Endothelial cell of umbilical vein (primary cell): ENCODE data around the gene SGK1. TPM values are rescaled to one million over a fixed set of nuclear protein-coding genes. Genes with fewer than 3 reads are reported as not detected.
A peak's percentile ranks its signal among the peaks of the same experiment; 100 is the strongest.

Experiments
- BruUV-seq: library from RNA; stranded (reverse); fragments of 400-500 nt; replicated peaks from 2 replicates; lab custom pipeline; 2021; lab: Mats Ljungman, UMichigan
- CTCF ChIA-PET: fragments of 300-600, 350-600 bp; sonication (Branson Sonifier 250); formaldehyde crosslinking; loops from one replicate; lab custom pipeline; 2021; ENCODE audit warnings: antibody characterized with exemption, inconsistent platforms; lab: Charles Lee
- POLR2A ChIA-PET: fragments of 300-600, 350-600 bp; sonication (Branson Sonifier 250); formaldehyde crosslinking; loops from one replicate; lab custom pipeline; 2021; ENCODE audit warnings: antibody characterized with exemption, inconsistent platforms; lab: Charles Lee
- DNase-seq: peaks from one replicate; pipeline ENCODE4 v3.0.0-alpha.2; 2011; ENCODE audit warnings: low read depth, low spot score
- FAIRE-seq: peaks from 2 replicates; lab custom pipeline; 2011; peaks lifted over from hg19 to GRCh38; lab: Jason Lieb, UNC
- H2AFZ ChIP-seq: 2 replicates; pipeline ENCODE4 v1.6.0; 2012; ENCODE audit warnings: low read depth, low read length, control low read depth, inconsistent platforms
- H3K27ac ChIP-seq: 2 replicates; pipeline ENCODE4 v1.5.1; 2011; ENCODE audit warnings: low read depth, mild to moderate bottlenecking, control low read depth, low read length, moderate library complexity; ENCODE audit not compliant: insufficient read depth
- H3K27me3 ChIP-seq, 2 experiments: 2 replicates each; pipeline versions ENCODE4 v1.6.0 to v1.6.1; 2011; ENCODE audit warnings: low read length in 2 of 2, mixed read lengths in 1 of 2; ENCODE audit not compliant: control insufficient read depth in 2 of 2, insufficient read depth in 2 of 2
- H3K36me3 ChIP-seq, 2 experiments: 2 replicates in 1 of 2; 3 replicates in 1 of 2; pipeline ENCODE4 v1.5.1; 2011; ENCODE audit warnings: low read length in 2 of 2, mild to moderate bottlenecking in 1 of 2, moderate library complexity in 1 of 2; ENCODE audit not compliant: control insufficient read depth in 2 of 2, insufficient read depth in 2 of 2; ENCODE audit errors: extremely low read depth in 1 of 2
- H3K4me1 ChIP-seq: 3 replicates; pipeline ENCODE4 v1.5.1; 2011; ENCODE audit warnings: mild to moderate bottlenecking, low read length; ENCODE audit not compliant: control insufficient read depth, insufficient read depth; ENCODE audit errors: extremely low read depth
- H3K4me2 ChIP-seq: 2 replicates; pipeline ENCODE4 v1.6.1; 2011; ENCODE audit warnings: low read length, control low read depth, mixed read lengths; ENCODE audit not compliant: insufficient read depth
- H3K4me3 ChIP-seq, 3 experiments: fragments of 200-600 bp in 1 of 3; sonication (generic), shearing (Covaris generic) in 1 of 3; replicated peaks in 1 of 3; 2 replicates each; pipeline ENCODE4 v1.5.1; 2011 to 2016; ENCODE audit warnings: control low read depth in 3 of 3, low read length in 3 of 3, mild to moderate bottlenecking in 2 of 3, inconsistent platforms in 1 of 3, low read depth in 1 of 3, moderate library complexity in 1 of 3; ENCODE audit not compliant: insufficient read depth in 1 of 3
- H3K79me2 ChIP-seq: 2 replicates; pipeline ENCODE4 v1.6.0; 2012; ENCODE audit warnings: low read length, inconsistent platforms; ENCODE audit not compliant: control insufficient read depth, insufficient read depth
- H3K9ac ChIP-seq: replicated peaks from 2 replicates; pipeline ENCODE3; 2011; ENCODE audit warnings: low read length, control low read depth; ENCODE audit not compliant: insufficient read depth; ENCODE audit errors: extremely low read depth
- H3K9me1 ChIP-seq: replicated peaks from 3 replicates; pipeline ENCODE4 v1.6.0; 2011; ENCODE audit warnings: mild to moderate bottlenecking, low read length; ENCODE audit not compliant: control insufficient read depth, insufficient read depth; ENCODE audit errors: extremely low read depth
- H3K9me3 ChIP-seq: replicated peaks from 2 replicates; pipeline ENCODE4 v1.5.1; 2012; ENCODE audit warnings: low read length, inconsistent platforms; ENCODE audit not compliant: control insufficient read depth, insufficient read depth
- H4K20me1 ChIP-seq: replicated peaks from 2 replicates; pipeline ENCODE3; 2011; ENCODE audit warnings: mild to moderate bottlenecking, low read length; ENCODE audit not compliant: control insufficient read depth, insufficient read depth; ENCODE audit errors: extremely low read depth
- CTCF ChIP-seq, 2 donors: IDR thresholded peaks; 1 replicate in 1 of 2; 2 replicates in 1 of 2; pipeline ENCODE4 v1.5.1; 2011; ENCODE audit warnings: low read length in 2 of 2, mild to moderate bottlenecking in 2 of 2, moderate library complexity in 2 of 2, control low read depth in 1 of 2, inconsistent platforms in 1 of 2, low read depth in 1 of 2; ENCODE audit not compliant: insufficient read depth in 1 of 2; ENCODE audit errors: extremely low read depth in 1 of 2
- EZH2 ChIP-seq: IDR thresholded peaks from 2 replicates; pipeline ENCODE4 v1.6.1; 2012; ENCODE audit warnings: borderline replicate concordance, low read depth, mild to moderate bottlenecking, moderate library complexity, low read length, inconsistent platforms; ENCODE audit not compliant: severe bottlenecking
- FOS ChIP-seq: IDR thresholded peaks from 2 replicates; pipeline ENCODE4 v1.6.1; 2011; ENCODE audit warnings: mild to moderate bottlenecking, low read length, moderate library complexity, borderline replicate concordance; ENCODE audit not compliant: insufficient read depth
- GATA2 ChIP-seq: IDR thresholded peaks from 2 replicates; pipeline ENCODE4 v1.7.0; 2011; ENCODE audit warnings: low read depth, mild to moderate bottlenecking, moderate library complexity, mixed read lengths, low read length; ENCODE audit not compliant: insufficient read length, insufficient read depth
- JUN ChIP-seq: IDR thresholded peaks from 2 replicates; pipeline ENCODE4 v1.6.1; 2011; ENCODE audit warnings: borderline replicate concordance, low read depth; ENCODE audit not compliant: insufficient read length, insufficient read depth
- MAX ChIP-seq: IDR thresholded peaks from 2 replicates; pipeline ENCODE4 v1.6.1; 2011; ENCODE audit not compliant: insufficient read depth, insufficient read length
- MYC ChIP-seq: IDR thresholded peaks from one replicate; pipeline ENCODE4 v1.6.1; 2011; ENCODE audit warnings: mild to moderate bottlenecking, low read depth, low read length
- POLR2A ChIP-seq: IDR thresholded peaks from 2 replicates; pipeline ENCODE4 v1.6.1; 2012; ENCODE audit warnings: low read depth, mild to moderate bottlenecking, control low read depth, low read length
- POLR2AphosphoS5 ChIP-seq: IDR thresholded peaks from 2 replicates; pipeline ENCODE4 v1.6.1; 2012; ENCODE audit warnings: low read depth, mild to moderate bottlenecking, control low read depth, low read length, moderate library complexity; ENCODE audit not compliant: insufficient read depth
- dilution Hi-C: fragments of 300-500 bp; cut with MboI; formaldehyde crosslinking; loops from one replicate; pipeline ENCODE4 v1.15.0; 2019; ENCODE audit warnings: low sequenced_read_pairs; ENCODE audit not compliant: extremely low pct_ligation_motif_present
- intact Hi-C: fragments of 100-400 bp; cut with micrococcal nuclease; formaldehyde crosslinking; loops from one replicate; pipeline ENCODE4 v1.10.0; 2022
- polyA plus RNA-seq, 4 experiments: library from polyadenylated mRNA; depleted of rRNA in 3 of 4; stranded (reverse) in 3 of 4; unstranded in 1 of 4; fragments of >200 nt; gene quantifications; 2 replicates each; pipeline versions ENCODE4 v1.2.1 to v1.2.3, GENCODE V29; 2011 to 2012; ENCODE audit warnings: missing spikeins in 1 of 4
- total RNA-seq: library from RNA; stranded (reverse); gene quantifications from 2 replicates; pipeline ENCODE4 v1.2.3, GENCODE V29; 2021

SGK1 gene
- total and polyA plus RNA-seq, 2 donors (not counting 3 experiments of a cell fraction or from before 2014, with no cell fraction given), result 121 to 128 TPM

DNA sequence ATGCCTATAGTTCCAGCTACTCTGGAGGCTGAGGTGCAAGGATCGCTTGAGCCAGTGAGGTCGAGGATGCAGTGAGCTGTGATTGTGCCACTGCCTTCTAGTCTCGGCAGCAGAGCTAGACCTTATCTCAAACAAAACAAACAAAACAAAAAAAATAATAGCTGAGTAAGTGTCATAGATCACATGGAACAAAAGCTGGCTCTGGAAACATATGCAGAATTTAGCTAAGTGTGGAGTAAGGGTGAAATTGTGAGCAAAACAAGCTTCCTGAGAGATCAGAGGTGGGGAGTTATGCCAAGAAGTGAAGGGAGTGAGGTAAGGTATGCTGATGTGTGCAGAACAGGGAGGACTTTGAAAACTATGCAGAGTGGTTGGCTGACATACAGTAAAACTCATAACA lies 18.7 kb downstream of the SGK1 start:
- CTCF ChIA-PET, result interaction anchor here (0.6 to 4.7 kb wide), 15 partner anchors 9 to 641 kb away, joined by 3 to 33 read pairs (median 4); no protein-coding TSS in a partner anchor
- intact Hi-C loops, result loop anchor here (1.0 to 5.0 kb wide), 3 partner anchors 18 to 524 kb away; no protein-coding TSS in a partner anchor

More for the DNA sequence above, 18.7 kb downstream of the SGK1 start:
- Histone ChIP-seq H2AFZ (no peak overlapping the region), H3K9me3 (no peaks in the 10 kb centered on the region), H3K9ac (peak overlapping the region; percentile 45), H3K4me2 (peak overlapping the region; percentile 4), H3K79me2 (no peaks in the 10 kb centered on the region), H3K4me1 (peaks cover 21% of the 10 kb centered on the region), H3K27me3 (no peaks in the 10 kb centered on the region), H3K27ac (peak overlapping the region; percentile 44), H4K20me1 (no peaks in the 10 kb centered on the region), H3K36me3 (no peaks in the 10 kb centered on the region), H3K9me1 (no peaks in the 10 kb centered on the region), H3K4me3 (no peak overlapping the region)
- DNase-seq (peak; percentile 92), FAIRE-seq (peak; percentile 88)
- dilution Hi-C loops, result no loop called here
- POLR2A ChIA-PET, result interaction anchor here (0.6 to 1.4 kb wide), 5 partner anchors 19 to 251 kb away, joined by 3 to 11 read pairs (median 3); partner anchors contain the start of gene SGK1
- TF ChIP-seq FOS, result no peak
- no peak for TF ChIP-seq CTCF (IDR thresholded peaks at IDR 0.05; ENCODE audit: extremely low read depth in 1 of 2, insufficient read depth in 1 of 2, low read depth in 1 of 2, low read length in 2 of 2)
- TF ChIP-seq POLR2A, result no peak
- no peak for TF ChIP-seq EZH2
- TF ChIP-seq POLR2AphosphoS5, result peak; percentile 24
- TF ChIP-seq GATA2, result peak; percentile 81
- TF ChIP-seq MAX, result no peak
- no peak for TF ChIP-seq JUN
- no peak for TF ChIP-seq MYC
- BruUV-seq, result no TSS peak
